GM21528 (cell line): ENCODE measurements around the gene NHERF2.
A peak's percentile ranks its signal among the peaks of the same experiment; 100 is the strongest.

Experiments
- ATAC-seq: cut with Tn5 transposase; IDR thresholded peaks from one replicate; pipeline ENCODE4 v1.9.1; 2021; ENCODE audit warnings: mild to moderate bottlenecking, moderate library complexity; ENCODE audit not compliant: unreplicated experiment, low FRiP score

NHERF2 gene

GRCh38 chr16:1990351-1991134 lies 36.2 kb upstream of the NHERF2 start:
- no peak for ATAC-seq

GRCh38 chr16:1991135-1991551 lies 35.6 kb upstream of the NHERF2 start:
- ATAC-seq = no peak

GRCh38 chr16:1991588-1991947 lies 35.1 kb upstream of the NHERF2 start:
- ATAC-seq = no peak

- peak; percentile 41 for ATAC-seq
Observed at GRCh38 chr16:1991948-1992703, 34.6 kb upstream of the NHERF2 start.

- no peak for ATAC-seq
Observed at GRCh38 chr16:1992704-1993317, 33.9 kb upstream of the NHERF2 start.

- ATAC-seq = no peak
Observed at GRCh38 chr16:1993731-1994131, 33.0 kb upstream of the NHERF2 start.

GRCh38 chr16:1997494-1998359 lies 29.0 kb upstream of the NHERF2 start:
- ATAC-seq = no peak

- ATAC-seq = no peak
Observed at GRCh38 chr16:1998360-1998835, 28.3 kb upstream of the NHERF2 start.

- ATAC-seq = no peak
Observed at GRCh38 chr16:1998852-1999801, 27.6 kb upstream of the NHERF2 start.

GRCh38 chr16:1999866-2000514 lies 26.7 kb upstream of the NHERF2 start:
- no peak for ATAC-seq

- no peak for ATAC-seq
Observed at GRCh38 chr16:2001035-2001434, 25.7 kb upstream of the NHERF2 start.

- no peak for ATAC-seq
Observed at GRCh38 chr16:2001456-2002355, 25.0 kb upstream of the NHERF2 start.

GRCh38 chr16:2002406-2003230 lies 24.1 kb upstream of the NHERF2 start:
- ATAC-seq = no peak

- ATAC-seq = no peak
Observed at GRCh38 chr16:2003231-2003826, 23.4 kb upstream of the NHERF2 start.

- ATAC-seq = no peak
Observed at GRCh38 chr16:2003827-2004641, 22.7 kb upstream of the NHERF2 start.
